NT2/D1 (cell line): ENCODE results near the gene CHRM2.

Experiments
- SUZ12 ChIP-seq: IDR thresholded peaks from 2 replicates; pipeline ENCODE4 v1.6.1; 2011; ENCODE audit not compliant: insufficient read length, insufficient read depth; ENCODE audit errors: extremely low read depth
- ZNF274 ChIP-seq: IDR thresholded peaks from 2 replicates; pipeline ENCODE4 v1.6.1; 2011; ENCODE audit warnings: mild to moderate bottlenecking, low read depth, low read length

GRCh38 chr7:136971776-136972175 is 103.3 kb downstream of the CHRM2 start:
- no peak for TF ChIP-seq ZNF274
- TF ChIP-seq SUZ12, result no peak
